Stimulated activated CD4-positive, alpha-beta T cell treated with anti-CD3 and anti-CD28 coated beads, Interleukin-2, amount 100 ng/mL, for 48 hours (primary cell): Measurements from ENCODE around the gene SF3B3.
"Not testable (repeated sequence)": the region's sequence is repeated elsewhere in the genome, so short reads cannot be mapped to it uniquely, and the experiment has no call there.

Experiments used
- DNase-seq, 2 donors: peaks; one replicate each; pipeline ENCODE4 v3.0.0-alpha.2; 2020

The SF3B3 gene

GRCh38 chr16:70592106-70592571 is 68.5 kb downstream of the SF3B3 start:
- DNase-seq: no peak

- no peak for DNase-seq
Observed at GRCh38 chr16:70593544-70593943, 69.9 kb downstream of the SF3B3 start.

- no peak for DNase-seq
Observed at GRCh38 chr16:70594569-70594968, 71.0 kb downstream of the SF3B3 start.

DNA sequence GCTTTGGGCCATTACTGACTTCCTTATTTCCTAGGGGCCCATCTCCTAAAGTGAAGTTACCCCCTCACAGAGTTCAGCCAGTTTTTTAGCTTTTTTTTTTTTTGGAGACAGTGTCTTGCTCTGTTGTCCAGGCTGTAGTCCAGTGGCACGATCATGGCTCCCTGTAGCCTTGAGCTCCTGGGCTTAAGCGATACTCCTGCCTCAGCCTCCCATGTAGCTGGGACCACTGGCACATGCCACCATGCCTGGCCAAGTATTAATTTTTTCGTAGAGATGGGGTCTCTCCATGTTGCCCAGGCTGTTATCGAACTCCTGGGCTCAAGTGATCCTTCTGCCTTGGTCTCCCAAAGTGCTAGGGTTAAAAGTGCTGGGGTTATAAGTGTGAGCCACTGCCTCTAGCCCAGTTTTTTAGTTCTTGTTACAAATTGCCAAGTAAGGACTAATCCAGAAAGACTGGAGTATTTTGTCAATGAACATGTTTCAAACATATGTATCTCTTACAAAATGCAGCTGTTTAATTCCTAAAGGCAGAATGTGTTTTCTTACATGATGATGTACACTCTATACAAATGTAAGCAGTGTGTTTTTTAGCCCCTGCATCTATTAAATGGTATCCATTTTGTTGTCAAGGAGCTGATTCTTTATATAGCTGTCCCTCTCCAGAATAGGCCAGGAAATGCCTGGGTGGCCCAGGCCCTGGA is 73.7 kb downstream of the SF3B3 start:
- DNase-seq: no peak

DNA sequence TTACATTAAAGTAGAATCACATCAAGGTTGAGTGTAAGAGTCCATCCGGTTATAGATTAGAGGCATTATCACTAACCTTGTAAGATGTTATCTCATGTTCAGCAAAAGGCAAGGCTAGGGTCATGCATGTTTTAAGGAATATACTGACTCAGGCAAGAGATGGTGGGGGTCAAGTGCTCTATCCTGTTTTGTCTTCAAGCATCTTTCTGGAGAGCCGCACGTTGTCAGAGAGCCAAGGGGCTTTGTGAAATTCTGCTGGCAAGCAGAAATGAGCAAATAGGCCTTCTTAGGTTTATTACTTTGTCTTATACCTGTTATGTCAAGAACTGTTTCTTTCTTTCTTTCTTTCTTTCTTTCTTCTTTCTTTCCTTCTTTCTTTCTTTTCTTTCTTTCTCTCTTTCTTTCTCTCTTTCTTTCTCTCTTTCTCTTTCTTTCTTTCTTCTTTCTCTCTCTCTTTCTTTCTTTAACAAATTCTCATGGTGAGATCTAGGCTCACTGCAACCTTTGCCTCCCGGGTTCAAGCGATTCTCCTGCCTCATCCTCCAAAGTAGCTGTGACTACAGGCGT is 75.4 kb downstream of the SF3B3 start:
- no peak for DNase-seq

- no peak for DNase-seq
Observed at GRCh38 chr16:70600730-70601129, 77.1 kb downstream of the SF3B3 start.

- no peak for DNase-seq
Observed at GRCh38 chr16:70601576-70602575, 78.3 kb downstream of the SF3B3 start.

GRCh38 chr16:70602831-70603230 is 79.2 kb downstream of the SF3B3 start:
- DNase-seq: no peak

DNA sequence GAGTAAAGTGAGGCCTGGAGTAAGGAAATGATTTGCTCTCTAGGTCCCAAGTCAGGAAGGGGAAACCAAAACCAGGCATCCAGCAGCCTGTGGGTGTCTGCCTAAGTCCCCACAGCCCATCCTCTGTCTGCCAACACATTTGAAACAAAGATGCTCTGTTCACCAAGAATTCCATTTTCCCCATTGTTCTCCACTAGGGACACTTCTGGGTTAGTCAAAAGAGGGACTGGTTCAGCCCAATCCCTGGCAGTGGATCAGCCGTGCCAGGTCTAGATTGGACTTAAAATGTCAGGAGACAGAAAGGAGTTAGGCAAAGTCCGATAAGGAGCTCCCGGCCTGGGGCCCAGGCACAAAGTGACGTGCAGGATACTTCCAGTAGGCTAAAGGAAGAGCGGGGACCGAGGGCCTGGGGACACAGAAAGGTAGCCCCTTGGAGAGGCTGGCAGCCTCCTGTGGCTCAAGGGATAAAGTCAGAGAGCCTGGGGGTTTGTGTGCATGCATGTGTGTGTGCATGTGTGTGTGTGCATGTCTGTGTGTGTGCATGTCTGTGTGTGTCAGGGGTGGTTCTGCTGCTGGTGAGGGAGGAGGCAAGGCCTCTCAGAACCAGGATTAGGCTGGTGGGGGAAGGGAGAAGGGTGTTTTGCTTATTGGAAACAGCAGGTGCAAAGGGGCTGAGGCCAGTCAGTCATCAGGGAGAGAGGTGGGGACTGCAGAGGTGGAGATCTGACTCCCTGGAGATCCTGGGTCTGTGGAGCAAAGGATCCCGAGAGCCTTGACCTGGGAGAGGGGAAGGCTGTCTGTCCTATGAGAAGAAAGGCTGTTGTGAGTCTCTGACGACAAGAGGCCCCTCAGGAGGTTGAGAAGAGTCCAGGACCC is 81.0 kb downstream of the SF3B3 start:
- no peak for DNase-seq

DNA sequence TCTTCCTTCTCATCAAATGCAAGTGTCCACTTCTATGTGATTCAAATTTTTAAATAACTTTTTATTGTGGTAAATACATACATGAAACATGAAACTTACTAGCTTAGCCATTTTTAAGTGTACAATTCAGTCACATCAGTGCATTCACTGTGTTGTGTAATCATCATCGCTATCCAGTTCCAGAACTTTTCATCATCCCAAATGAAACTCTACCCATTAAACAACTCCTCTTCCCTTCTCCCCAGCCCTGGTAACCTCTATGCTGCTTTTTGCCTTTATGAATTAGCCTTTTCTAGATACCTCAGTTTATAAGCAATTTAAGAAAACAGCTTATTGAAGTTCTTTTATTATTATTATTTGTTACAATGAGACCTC is 81.7 kb downstream of the SF3B3 start:
- DNase-seq: no peak

- DNase-seq: no peak
Observed at GRCh38 chr16:70608521-70608920, 84.9 kb downstream of the SF3B3 start.

DNA sequence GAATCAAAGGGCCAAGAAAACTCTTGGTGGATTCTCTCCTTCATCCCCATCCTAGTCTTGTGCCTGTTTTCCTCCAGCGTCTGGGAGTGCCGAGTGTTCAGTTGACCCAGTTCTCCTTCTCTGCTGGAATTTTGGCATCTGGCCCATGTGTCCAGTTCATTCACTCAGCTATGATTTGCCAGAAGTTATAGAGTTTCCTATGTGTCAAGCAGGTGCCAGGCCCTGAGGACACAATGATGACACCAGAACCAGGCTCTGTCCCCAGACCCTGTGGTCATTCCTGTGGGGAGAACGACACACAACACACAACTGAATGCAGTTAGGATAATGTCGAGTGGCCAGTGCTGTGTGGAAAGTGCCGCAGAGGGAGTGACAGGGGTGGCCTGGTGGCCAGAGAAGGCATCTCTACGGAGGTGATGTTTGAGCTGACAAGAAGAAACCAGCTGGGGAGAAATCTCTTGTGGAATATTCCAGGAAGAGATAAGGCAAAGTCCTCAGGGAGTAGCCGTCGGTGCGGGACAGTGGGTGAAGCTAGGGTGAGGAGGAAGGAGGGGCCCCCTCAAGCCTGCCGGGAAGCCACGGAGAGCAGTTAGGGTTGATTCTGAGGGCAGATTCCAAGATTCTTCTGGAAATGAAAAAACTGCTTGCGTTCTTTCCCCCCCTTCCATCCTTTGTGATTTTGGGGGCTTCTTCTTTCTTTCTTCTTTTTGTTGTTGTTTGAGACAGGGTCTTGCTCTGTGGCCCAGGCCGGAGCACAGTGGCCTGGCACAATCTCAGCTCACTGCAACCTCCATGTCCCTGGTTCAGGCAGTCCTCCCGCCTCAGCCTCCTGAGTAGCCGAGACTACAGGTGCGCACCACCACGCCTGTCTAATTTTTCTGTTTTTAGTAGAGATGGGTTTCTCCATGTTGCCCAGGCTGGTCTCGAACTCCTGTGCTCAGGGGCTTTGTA is 86.9 kb downstream of the SF3B3 start:
- no peak for DNase-seq

- no peak for DNase-seq
Observed at GRCh38 chr16:70611224-70611598, 87.6 kb downstream of the SF3B3 start.

DNA sequence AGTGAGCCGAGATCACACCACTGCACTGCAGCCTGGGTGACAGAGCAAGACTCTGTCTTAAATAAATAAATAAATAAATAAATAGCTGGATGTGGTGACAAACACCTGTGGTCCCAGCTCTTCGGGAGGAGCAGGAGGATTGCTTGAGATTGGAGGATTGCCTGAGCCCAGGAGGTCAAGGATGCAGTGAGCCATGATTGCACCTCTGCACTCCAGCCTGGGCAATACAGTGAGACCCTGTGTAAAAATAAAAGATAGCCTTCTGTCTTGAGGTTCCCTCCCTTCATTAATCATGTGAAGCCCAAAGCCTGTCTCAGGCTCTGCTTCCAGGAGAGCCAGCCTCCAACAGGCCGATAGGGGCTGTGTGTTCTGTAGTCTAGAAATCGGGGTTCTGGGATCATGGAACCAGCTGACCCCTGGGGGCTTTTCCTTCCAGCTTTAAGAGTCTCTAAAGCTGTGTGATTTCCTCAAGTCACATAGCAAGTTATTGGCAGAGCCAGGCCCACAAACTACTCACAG is 88.2 kb downstream of the SF3B3 start:
- DNase-seq: no peak

GRCh38 chr16:70612931-70613330 is 89.3 kb downstream of the SF3B3 start:
- no peak for DNase-seq

GRCh38 chr16:70614208-70614951 is 90.8 kb downstream of the SF3B3 start:
- DNase-seq: no peak

DNA sequence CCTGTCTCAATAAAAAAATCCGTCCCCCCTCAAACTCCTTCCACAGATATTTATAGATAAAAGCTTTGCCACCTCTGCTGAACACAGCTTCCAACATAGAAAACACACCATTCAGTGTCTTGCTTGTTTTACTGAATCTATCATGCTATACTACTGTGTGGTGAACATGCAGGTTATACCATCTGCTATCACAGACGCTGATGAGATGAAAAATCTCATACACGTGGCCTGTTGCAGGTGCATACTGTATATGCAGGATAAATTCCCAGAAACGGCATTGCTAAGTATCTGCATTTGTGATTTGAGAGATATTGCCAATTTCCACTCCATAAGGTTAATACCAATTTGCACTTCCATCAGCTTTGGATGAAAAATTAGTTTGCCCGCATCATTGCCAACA is 92.3 kb downstream of the SF3B3 start:
- no peak for DNase-seq

DNA sequence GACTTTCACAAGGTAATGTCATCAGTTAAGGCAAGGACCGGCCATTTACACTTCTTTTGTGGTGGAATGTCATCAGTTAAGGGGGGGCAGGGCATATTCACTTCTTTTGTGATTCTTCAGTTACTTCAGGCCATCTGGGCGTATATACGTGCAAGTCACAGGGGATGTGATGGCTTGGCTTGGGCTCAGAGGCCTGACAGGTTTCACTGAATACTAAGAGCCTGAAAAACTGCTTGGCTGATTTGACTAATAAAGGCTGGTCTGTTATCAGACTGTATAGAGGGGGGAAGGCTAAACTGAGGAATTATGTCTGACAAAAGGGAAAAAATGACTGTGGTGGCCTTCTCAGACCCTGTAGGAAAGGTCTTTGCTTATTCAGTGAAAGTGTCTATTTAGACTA is 98.2 kb downstream of the SF3B3 start:
- DNase-seq: not testable (repeated sequence)
